Esophagus muscularis mucosa (tissue), 4 donors: ENCODE measurements around the gene SPDYE2. TPM values are rescaled to one million over a fixed set of nuclear protein-coding genes. Genes with fewer than 3 reads are reported as not detected.

Experiments used
- total RNA-seq, 4 donors: library from RNA; depleted of rRNA; stranded (reverse); fragments of >200 nt; gene quantifications; one replicate each; pipeline versions ENCODE4 v1.1.0 to v1.2.1, GENCODE V29; 2016

The SPDYE2 gene
- total RNA-seq, 4 donors from 2014 or later, result not detected

Other genes with a start within 250 kb of the SPDYE2 start
- not detected for gene SPDYE6, start 194.8 kb upstream of the SPDYE2 start, total RNA-seq
- gene PRKRIP1, start 154.9 kb upstream of the SPDYE2 start, total RNA-seq, result 10 to 100 TPM; 14.7 to 21.6 (median 19.2) TPM
- 10 to 100 TPM in 3 of 4 donors, 1 to 10 TPM in 1; 6.2 to 16.0 (median 12.3) TPM for gene ORAI2, start 117.7 kb upstream of the SPDYE2 start, total RNA-seq
- gene ALKBH4, start 86.4 kb upstream of the SPDYE2 start, total RNA-seq, result 10 to 100 TPM in 3 of 4 donors, 1 to 10 TPM in 1; 8.3 to 19.4 (median 16.0) TPM
- gene LRWD1, start 86.2 kb upstream of the SPDYE2 start, total RNA-seq, result 10 to 100 TPM in 3 of 4 donors, 1 to 10 TPM in 1; 10.0 to 32.7 (median 17.0) TPM
- gene POLR2J, start 72.3 kb upstream of the SPDYE2 start, total RNA-seq, result 10 to 100 TPM; 20.7 to 31.1 (median 25.8) TPM
- 10 to 100 TPM in 3 of 4 donors, 1 to 10 TPM in 1; 4.2 to 39.2 (median 18.5) TPM for gene RASA4B, start 33.4 kb upstream of the SPDYE2 start, total RNA-seq
- gene UPK3BL2, start 7.5 kb upstream of the SPDYE2 start, total RNA-seq, result 1 to 10 TPM; 1.2 to 7.1 (median 2.0) TPM
- gene POLR2J3, start 21.4 kb downstream of the SPDYE2 start, total RNA-seq, result 10 to 100 TPM in 2 of 4 donors, 1 to 10 TPM in 2; 6.3 to 15.6 (median 11.0) TPM
- 10 to 100 TPM; 32.0 to 73.9 (median 39.7) TPM for gene RASA4, start 65.5 kb downstream of the SPDYE2 start, total RNA-seq
- 10 to 100 TPM; 15.9 to 36.4 (median 18.6) TPM for gene UPK3BL1, start 91.6 kb downstream of the SPDYE2 start, total RNA-seq
- gene SPDYE2B, start 99.1 kb downstream of the SPDYE2 start, total RNA-seq, result not detected
- 1 to 10 TPM in 3 of 4 donors, under 1 TPM in 1; 0.45 to 3.7 (median 1.9) TPM for gene POLR2J2, start 120.4 kb downstream of the SPDYE2 start, total RNA-seq
- gene FAM185A, start 197.8 kb downstream of the SPDYE2 start, total RNA-seq, result 10 to 100 TPM in 3 of 4 donors, 1 to 10 TPM in 1; 8.3 to 19.5 (median 11.9) TPM